ENCODE data around the gene SLC38A4.

Gene SLC38A4

GRCh38 chr12:46815809-46816208 lies 10.0 kb downstream of the SLC38A4 start:
- DNase-seq (ENCODE audit: low read depth), result no peak

- no peak for DNase-seq (ENCODE audit: low read depth)
These were observed 11.7 kb downstream of the SLC38A4 start for GRCh38 chr12:46814143-46814542.

GRCh38 chr12:46811185-46811584 lies 14.6 kb downstream of the SLC38A4 start:
- no peak for DNase-seq (ENCODE audit: low read depth)

GRCh38 chr12:46808955-46809697 lies 16.7 kb downstream of the SLC38A4 start:
- no peak for DNase-seq (ENCODE audit: low read depth)

GRCh38 chr12:46808317-46808716 lies 17.5 kb downstream of the SLC38A4 start:
- no peak for DNase-seq (ENCODE audit: low read depth)

- no peak for DNase-seq (ENCODE audit: low read depth)
These were observed 21.7 kb downstream of the SLC38A4 start for GRCh38 chr12:46804054-46804453.

GRCh38 chr12:46803517-46803916 lies 22.3 kb downstream of the SLC38A4 start:
- no peak for DNase-seq (ENCODE audit: low read depth)

GRCh38 chr12:46801293-46801692 lies 24.5 kb downstream of the SLC38A4 start:
- DNase-seq (ENCODE audit: low read depth), result no peak

- DNase-seq (ENCODE audit: low read depth), result no peak
These were observed 25.6 kb downstream of the SLC38A4 start for GRCh38 chr12:46800160-46800559.

GRCh38 chr12:46798648-46799047 lies 27.1 kb downstream of the SLC38A4 start:
- no peak for DNase-seq (ENCODE audit: low read depth)

- DNase-seq (ENCODE audit: low read depth), result no peak
These were observed 27.7 kb downstream of the SLC38A4 start for GRCh38 chr12:46798056-46798455.

- no peak for DNase-seq (ENCODE audit: low read depth)
These were observed 29.8 kb downstream of the SLC38A4 start for GRCh38 chr12:46795988-46796387.

GRCh38 chr12:46794593-46795190 lies 31.1 kb downstream of the SLC38A4 start:
- no peak for DNase-seq (ENCODE audit: low read depth)

GRCh38 chr12:46792925-46793324 lies 32.9 kb downstream of the SLC38A4 start:
- no peak for DNase-seq (ENCODE audit: low read depth)

GRCh38 chr12:46790066-46790465 lies 35.7 kb downstream of the SLC38A4 start:
- DNase-seq (ENCODE audit: low read depth), result no peak

- no peak for DNase-seq (ENCODE audit: low read depth)
These were observed 37.5 kb downstream of the SLC38A4 start for GRCh38 chr12:46788072-46788887.

- DNase-seq (ENCODE audit: low read depth), result no peak
These were observed 38.2 kb downstream of the SLC38A4 start for GRCh38 chr12:46787496-46788055.

GRCh38 chr12:46786774-46787173 lies 39.0 kb downstream of the SLC38A4 start:
- no peak for DNase-seq (ENCODE audit: low read depth)

- DNase-seq (ENCODE audit: low read depth), result no peak
These were observed 40.4 kb downstream of the SLC38A4 start for GRCh38 chr12:46785382-46785781.

- DNase-seq (ENCODE audit: low read depth), result no peak
These were observed 41.9 kb downstream of the SLC38A4 start for GRCh38 chr12:46783871-46784270.

- DNase-seq (ENCODE audit: low read depth), result no peak
These were observed 45.9 kb downstream of the SLC38A4 start for GRCh38 chr12:46779879-46780278.

- no peak for DNase-seq (ENCODE audit: low read depth)
These were observed 46.7 kb downstream of the SLC38A4 start for GRCh38 chr12:46779063-46779462.

GRCh38 chr12:46778415-46778814 lies 47.4 kb downstream of the SLC38A4 start:
- DNase-seq (ENCODE audit: low read depth), result no peak

Measured in T follicular helper cell (primary cell).